Omental fat pad (tissue), 4 donors: Measurements from ENCODE around the gene METAP1. TPM values are rescaled to one million over a fixed set of nuclear protein-coding genes. Genes with fewer than 3 reads are reported as not detected.
A peak's percentile ranks its signal among the peaks of the same experiment; 100 is the strongest.
"Not testable (repeated sequence)": the region's sequence is repeated elsewhere in the genome, so short reads cannot be mapped to it uniquely, and the experiment has no call there.

Source experiments
- ATAC-seq: fragments of 150-250 bp; one replicate; pipeline ENCODE4 v1.9.1; 2016; ENCODE audit warnings: mild to moderate bottlenecking, moderate library complexity; ENCODE audit not compliant: low FRiP score
- DNase-seq: peaks from one replicate; pipeline ENCODE4 v3.0.0-alpha.2; 2019; ENCODE audit warnings: low spot score
- total RNA-seq, 4 donors: library from RNA; depleted of rRNA; stranded (reverse); fragments of >200 nt; gene quantifications; one replicate each; pipeline ENCODE4 v1.1.0, GENCODE V29; 2016
- TF ChIP-seq, protein P1 (sequence below), 3 donors: fragments of 450-650 bp; IDR thresholded peaks; one replicate each; pipeline ENCODE4 v1.5.1; 2016 to 2017; ENCODE audit warnings: antibody characterized with exemption in 3 of 3, mild to moderate bottlenecking in 3 of 3, moderate library complexity in 2 of 3

METAP1 gene
- total RNA-seq, 4 donors from 2014 or later: 21.7 to 37.0 (median 26.5) TPM

DNA sequence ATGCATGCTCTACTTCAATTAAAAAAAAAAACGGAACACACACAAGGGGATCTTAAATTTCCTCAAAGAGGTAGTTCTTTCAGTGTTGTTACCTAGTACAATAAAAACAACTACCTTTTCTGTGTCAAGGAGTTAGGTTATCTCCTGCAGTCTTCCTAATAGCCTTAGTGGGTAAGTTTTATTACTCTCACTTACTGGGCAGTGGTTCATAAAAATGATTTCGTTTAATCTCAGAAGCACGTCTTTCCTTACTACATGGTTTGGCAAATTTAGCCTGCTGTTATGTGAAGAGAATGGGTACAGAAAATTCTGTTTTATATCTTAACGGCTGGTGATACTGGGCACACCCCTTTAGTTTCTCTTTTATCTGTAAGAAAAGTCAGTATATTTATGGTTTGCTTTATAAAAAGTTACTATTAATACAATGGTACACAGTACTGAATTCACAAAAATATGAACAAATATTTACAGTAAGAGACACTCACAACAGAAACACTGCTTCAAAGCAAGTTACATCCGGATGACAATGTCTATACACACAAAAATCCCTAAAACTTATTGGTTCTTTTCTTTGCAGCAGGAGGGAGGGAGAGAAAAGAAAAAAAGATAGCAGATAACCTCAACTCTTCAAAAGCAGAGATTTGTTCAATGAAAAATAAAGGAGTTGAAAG is 84.2 kb downstream of the METAP1 start:
- DNase-seq: no peak
- TF ChIP-seq, protein P1, sequence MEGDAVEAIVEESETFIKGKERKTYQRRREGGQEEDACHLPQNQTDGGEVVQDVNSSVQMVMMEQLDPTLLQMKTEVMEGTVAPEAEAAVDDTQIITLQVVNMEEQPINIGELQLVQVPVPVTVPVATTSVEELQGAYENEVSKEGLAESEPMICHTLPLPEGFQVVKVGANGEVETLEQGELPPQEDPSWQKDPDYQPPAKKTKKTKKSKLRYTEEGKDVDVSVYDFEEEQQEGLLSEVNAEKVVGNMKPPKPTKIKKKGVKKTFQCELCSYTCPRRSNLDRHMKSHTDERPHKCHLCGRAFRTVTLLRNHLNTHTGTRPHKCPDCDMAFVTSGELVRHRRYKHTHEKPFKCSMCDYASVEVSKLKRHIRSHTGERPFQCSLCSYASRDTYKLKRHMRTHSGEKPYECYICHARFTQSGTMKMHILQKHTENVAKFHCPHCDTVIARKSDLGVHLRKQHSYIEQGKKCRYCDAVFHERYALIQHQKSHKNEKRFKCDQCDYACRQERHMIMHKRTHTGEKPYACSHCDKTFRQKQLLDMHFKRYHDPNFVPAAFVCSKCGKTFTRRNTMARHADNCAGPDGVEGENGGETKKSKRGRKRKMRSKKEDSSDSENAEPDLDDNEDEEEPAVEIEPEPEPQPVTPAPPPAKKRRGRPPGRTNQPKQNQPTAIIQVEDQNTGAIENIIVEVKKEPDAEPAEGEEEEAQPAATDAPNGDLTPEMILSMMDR (IDR thresholded peaks at IDR 0.05): no peak
- no peak for ATAC-seq

DNA sequence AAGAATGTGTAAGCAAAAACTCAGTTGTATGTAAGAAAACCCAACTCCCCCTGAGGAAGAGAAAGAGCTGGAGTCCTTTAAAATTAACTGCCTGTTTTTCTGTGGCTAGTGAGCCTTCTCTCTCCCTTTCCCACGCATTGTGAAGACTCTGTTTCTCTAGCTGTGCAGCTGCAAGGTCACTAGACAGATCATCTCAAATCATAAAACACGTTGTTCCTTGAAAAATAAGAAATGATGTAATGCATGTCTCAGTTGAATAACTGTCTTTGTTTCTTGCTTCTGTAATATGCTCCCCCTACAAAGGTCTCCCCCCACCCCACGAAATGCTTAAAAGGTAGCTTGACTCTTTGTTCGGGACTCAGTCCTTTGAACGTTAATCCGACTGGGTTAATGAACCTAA is 85.3 kb downstream of the METAP1 start:
- not testable (repeated sequence) for ATAC-seq

DNA sequence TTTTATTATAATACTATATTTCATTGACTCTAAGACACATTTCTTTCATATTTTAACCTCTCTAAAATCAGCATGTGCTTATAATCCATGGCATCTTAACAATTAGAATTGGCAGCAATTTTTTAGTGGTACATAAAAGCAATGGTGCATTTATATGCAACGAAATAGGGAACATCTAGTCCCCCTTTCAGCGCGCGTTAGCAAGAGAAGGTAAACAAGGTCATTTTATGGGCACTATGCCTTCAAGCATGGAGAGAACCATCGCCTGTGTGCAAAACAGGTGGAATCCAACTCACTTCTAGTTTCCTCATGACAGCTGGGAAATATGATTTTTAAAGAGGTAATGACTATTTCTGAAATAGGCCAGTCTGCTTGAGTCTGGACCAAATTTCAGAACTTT is 86.7 kb downstream of the METAP1 start:
- no peak for ATAC-seq
- TF ChIP-seq, protein P1 (IDR thresholded peaks at IDR 0.05): no peak
- no peak for DNase-seq

More for the DNA sequence above, 85.3 kb downstream of the METAP1 start:
- not testable (repeated sequence) for DNase-seq

DNA sequence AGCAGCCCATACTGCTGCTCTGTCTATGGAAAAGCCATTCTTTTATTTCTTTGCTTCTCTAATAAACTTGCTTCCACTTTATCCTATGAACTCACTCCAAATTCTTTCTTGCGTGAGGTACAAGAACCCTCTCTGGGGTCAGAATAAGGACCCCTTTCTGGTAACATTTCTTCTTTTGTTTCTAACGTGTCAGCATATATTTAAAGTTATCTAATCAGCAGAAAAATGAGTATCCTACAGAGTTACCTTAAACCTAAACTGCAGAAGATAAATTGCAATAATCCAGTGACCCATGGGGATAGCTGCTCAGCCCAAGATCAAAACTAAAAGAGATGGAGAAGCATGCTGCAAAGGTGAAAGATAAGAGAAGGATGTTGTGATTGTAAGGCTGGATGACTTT is 89.1 kb downstream of the METAP1 start:
- ATAC-seq (no peak), DNase-seq (no peak)
- TF ChIP-seq, protein P1 (IDR thresholded peaks at IDR 0.05): no peak

DNA sequence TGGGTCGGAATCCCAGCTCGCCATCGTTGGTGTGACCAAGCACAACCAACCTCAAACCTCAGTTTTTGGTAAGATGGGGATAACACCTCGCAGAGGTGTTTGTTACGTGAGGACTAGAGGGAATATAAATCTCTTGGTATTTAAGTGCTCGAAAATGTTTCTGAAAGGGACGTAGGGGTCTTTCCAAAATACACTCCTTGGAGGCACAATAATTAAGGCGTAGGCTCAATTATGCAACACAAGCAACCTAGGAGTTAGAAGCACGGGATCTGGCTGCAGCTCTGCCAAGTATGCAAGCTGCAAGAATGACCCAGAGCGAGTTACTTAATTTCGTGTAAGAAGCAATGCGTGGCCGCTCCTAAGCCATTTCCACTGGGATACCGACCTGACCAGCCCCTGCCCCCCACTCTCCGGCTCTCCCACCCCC is 92.5 kb downstream of the METAP1 start:
- TF ChIP-seq, protein P1 (IDR thresholded peaks at IDR 0.05): no peak
- ATAC-seq: peak; percentile 81
- peak; percentile 35 for DNase-seq

DNA sequence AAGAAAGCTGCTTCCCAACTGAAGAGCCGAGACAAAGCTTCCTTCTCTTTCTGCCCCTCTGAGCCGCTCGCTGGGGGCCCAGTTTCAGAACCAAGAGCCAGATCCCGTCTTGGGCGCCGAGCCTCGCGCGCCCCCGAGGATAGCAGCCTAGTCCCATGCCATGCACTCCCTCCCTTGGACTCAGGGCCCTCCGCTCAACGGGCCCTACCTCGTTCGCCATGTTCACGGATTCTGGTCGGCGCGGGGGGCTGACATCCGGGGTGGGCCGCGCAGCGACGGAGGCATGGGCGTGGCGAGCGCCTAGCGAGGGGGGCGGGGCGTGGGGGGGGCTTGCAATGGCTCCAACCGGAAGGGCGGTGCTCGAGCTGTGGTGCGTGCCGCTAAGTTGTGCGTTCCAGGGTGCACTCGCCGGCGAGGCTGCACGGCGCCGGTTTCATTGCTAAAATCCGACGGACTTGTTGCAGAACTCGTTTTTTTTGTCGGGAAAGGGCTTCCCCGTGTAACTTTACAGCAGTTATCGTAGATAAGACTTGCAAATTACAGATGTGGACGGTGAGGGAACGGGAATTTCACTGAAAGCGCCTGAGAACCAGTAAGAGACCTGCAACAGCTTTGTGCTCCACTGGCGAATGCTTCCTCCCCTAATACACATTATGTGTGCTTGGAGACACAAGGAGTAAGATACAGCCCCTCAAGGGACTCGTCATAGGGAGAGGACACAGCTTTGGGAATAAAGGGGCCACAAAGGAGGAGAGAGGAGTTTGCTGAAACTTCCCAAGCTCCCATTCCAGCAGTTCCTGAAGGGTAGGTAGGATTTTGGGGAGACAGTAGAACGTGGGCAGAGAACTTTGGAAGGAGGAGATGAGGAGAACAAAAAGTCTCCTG is 93.2 kb downstream of the METAP1 start, which contains the start of gene ADH5:
TSS of gene ADH5 (minus strand) at position 308 of the 885 bp plus-strand sequence. CDS start at position 220, 88 bp downstream.
- TF ChIP-seq, protein P1 (IDR thresholded peaks at IDR 0.05): no peak
- ATAC-seq: peak; percentile 92

DNA sequence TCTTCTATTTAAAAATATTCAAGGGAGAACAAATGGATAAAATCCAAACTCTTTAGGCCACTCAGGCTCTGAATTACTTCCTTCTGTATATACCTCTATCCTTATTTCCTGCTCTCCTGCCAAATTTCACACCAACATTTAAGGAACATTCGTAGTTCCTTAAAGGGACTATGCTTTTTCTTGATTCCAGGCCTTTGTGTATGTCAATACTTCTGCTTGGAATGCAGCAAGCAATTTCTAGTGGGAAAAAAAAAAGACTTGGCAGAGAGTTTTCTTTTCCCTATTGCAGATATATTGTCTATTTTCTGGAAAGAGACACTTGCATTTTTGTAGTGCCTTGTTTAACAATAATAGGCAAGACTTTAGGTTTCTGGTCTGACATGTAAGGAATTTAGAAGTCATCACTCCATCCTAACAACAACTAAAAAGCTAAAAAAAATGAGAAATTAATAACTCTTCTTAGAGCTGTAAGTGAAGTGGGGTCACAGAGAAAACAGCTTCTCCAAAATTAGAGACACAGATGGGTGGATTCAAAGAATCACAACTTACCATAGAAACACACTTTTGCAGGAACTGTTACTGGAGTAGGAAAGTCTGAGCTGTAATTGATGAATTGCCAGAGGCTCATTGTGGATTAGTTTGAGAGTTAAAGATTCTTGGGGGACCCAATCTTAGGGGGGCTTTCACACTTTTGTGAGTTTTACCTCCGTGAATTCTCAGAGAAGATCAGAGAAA is 95.1 kb downstream of the METAP1 start:
- TF ChIP-seq, protein P1 (IDR thresholded peaks at IDR 0.05): no peak
- ATAC-seq: no peak
- no peak for DNase-seq

More for the DNA sequence above, 93.2 kb downstream of the METAP1 start, which contains the start of gene ADH5:
- DNase-seq: peak; percentile 69
